GM18858 (cell line): ENCODE data around the gene ABL1.
"Not testable (repeated sequence)": the region's sequence is repeated elsewhere in the genome, so short reads cannot be mapped to it uniquely, and the experiment has no call there.

Experiments used
- ATAC-seq: cut with Tn5 transposase; IDR thresholded peaks from one replicate; pipeline ENCODE4 v1.9.1; 2021; ENCODE audit not compliant: unreplicated experiment

The ABL1 gene

GRCh38 chr9:130834371-130835336, at the start of gene ABL1:
Gene ABL1, plus strand, starts transcription at chr9:130835254. Its CDS starts 193 bp downstream, at chr9:130835447.
- peak; percentile 62 for ATAC-seq

GRCh38 chr9:130785940-130786508, 49.0 kb upstream of the ABL1 start:
- no peak for ATAC-seq

GRCh38 chr9:130786526-130786925, 48.5 kb upstream of the ABL1 start:
- ATAC-seq: no peak

- ATAC-seq: no peak
Observed at GRCh38 chr9:130789747-130790672, 45.0 kb upstream of the ABL1 start.

GRCh38 chr9:130791303-130791894, 43.7 kb upstream of the ABL1 start:
- ATAC-seq: no peak

- no peak for ATAC-seq
Observed at GRCh38 chr9:130793589-130793988, 41.5 kb upstream of the ABL1 start.

GRCh38 chr9:130794021-130794420, 41.0 kb upstream of the ABL1 start:
- ATAC-seq: not testable (repeated sequence)

- not testable (repeated sequence) for ATAC-seq
Observed at GRCh38 chr9:130794423-130794822, 40.6 kb upstream of the ABL1 start.

- ATAC-seq: no peak
Observed at GRCh38 chr9:130794923-130795495, 40.0 kb upstream of the ABL1 start.

- not testable (repeated sequence) for ATAC-seq
Observed at GRCh38 chr9:130803116-130803515, 31.9 kb upstream of the ABL1 start.

GRCh38 chr9:130805510-130806326, 29.3 kb upstream of the ABL1 start:
- no peak for ATAC-seq

GRCh38 chr9:130806327-130806716, 28.7 kb upstream of the ABL1 start:
- ATAC-seq: no peak

GRCh38 chr9:130810609-130811136, 24.4 kb upstream of the ABL1 start:
- no peak for ATAC-seq

- no peak for ATAC-seq
Observed at GRCh38 chr9:130815242-130815808, 19.7 kb upstream of the ABL1 start.

GRCh38 chr9:130817914-130818313, 17.1 kb upstream of the ABL1 start:
- no peak for ATAC-seq

GRCh38 chr9:130820135-130820738, 14.8 kb upstream of the ABL1 start:
- no peak for ATAC-seq

- ATAC-seq: no peak
Observed at GRCh38 chr9:130823435-130823834, 11.6 kb upstream of the ABL1 start.

GRCh38 chr9:130824079-130824478, 11.0 kb upstream of the ABL1 start:
- no peak for ATAC-seq
